PC-3 (cell line): ENCODE data around the gene IYD. TPM values are rescaled to one million over a fixed set of nuclear protein-coding genes. Genes with fewer than 3 reads are reported as not detected.

Experiments
- ATAC-seq: fragments of 200-7000 bp; cut with Tn5 transposase; 2 replicates; pipeline ENCODE4 v1.9.1; 2020; ENCODE audit warnings: mild to moderate bottlenecking, moderate library complexity
- BruUV-seq: library from RNA; stranded (reverse); fragments of 400-500 nt; replicated peaks from 2 replicates; lab custom pipeline; 2021; lab: Mats Ljungman, UMichigan
- CTCF ChIA-PET: fragments of 300-600 bp; sonication (Branson Sonifier 250); formaldehyde crosslinking; loops from one replicate; lab custom pipeline; 2022; ENCODE audit warnings: antibody characterized with exemption; lab: Charles Lee
- POLR2A ChIA-PET: fragments of 300-600 bp; sonication (Branson Sonifier 250); formaldehyde crosslinking; loops from one replicate; lab custom pipeline; 2022; ENCODE audit warnings: antibody characterized with exemption; ENCODE audit not compliant: unreplicated experiment; lab: Charles Lee
- DNase-seq: peaks from one replicate; pipeline ENCODE4 v3.0.0-alpha.2; 2015
- H2AFZ ChIP-seq: fragments of 300-600 bp; sonication (generic); 2 replicates; pipeline ENCODE4 v1.6.0; 2016; ENCODE audit warnings: antibody characterized with exemption, low read length
- H3F3A ChIP-seq: fragments of 300-600 bp; sonication (generic); one replicate; pipeline ENCODE4 v1.6.0; 2017; ENCODE audit warnings: antibody characterized with exemption, low read length, control low read depth, mild to moderate bottlenecking; ENCODE audit not compliant: unreplicated experiment
- H3K27ac ChIP-seq: fragments of 300-600 bp; sonication (generic); 2 replicates; pipeline ENCODE4 v1.5.1; 2016; ENCODE audit warnings: mild to moderate bottlenecking, low read length
- H3K27me3 ChIP-seq: fragments of 300-600 bp; sonication (generic); 2 replicates; pipeline ENCODE4 v1.6.1; 2016; ENCODE audit warnings: low read length, mixed read lengths
- H3K36me3 ChIP-seq: fragments of 300-600 bp; sonication (generic); 2 replicates; pipeline ENCODE4 v1.6.1; 2016; ENCODE audit warnings: low read depth, mixed run types, low read length, mixed read lengths
- H3K4me1 ChIP-seq: fragments of 300-600 bp; sonication (generic); 2 replicates; pipeline ENCODE4 v1.5.1; 2016; ENCODE audit warnings: low read length; ENCODE audit not compliant: insufficient read depth
- H3K4me2 ChIP-seq: fragments of 300-600 bp; sonication (generic); 2 replicates; pipeline ENCODE4 v1.6.0; 2016; ENCODE audit warnings: low read length
- H3K4me3 ChIP-seq: fragments of 300-600 bp; sonication (generic); 2 replicates; pipeline ENCODE4 v1.5.1; 2016; ENCODE audit warnings: mild to moderate bottlenecking, low read length, mixed read lengths
- H3K79me2 ChIP-seq: fragments of 300-600 bp; sonication (generic); 2 replicates; pipeline ENCODE4 v1.6.1; 2017; ENCODE audit warnings: low read length, mixed read lengths
- H3K9ac ChIP-seq: fragments of 300-600 bp; sonication (generic); 2 replicates; pipeline ENCODE4 v1.6.0; 2016; ENCODE audit warnings: mild to moderate bottlenecking, low read length
- H3K9me2 ChIP-seq: fragments of 300-600 bp; sonication (generic); replicated peaks from 2 replicates; pipeline ENCODE4 v1.6.1; 2016; ENCODE audit warnings: mixed run types, low read length, mixed read lengths
- H3K9me3 ChIP-seq: fragments of 300-600 bp; sonication (generic); 2 replicates; pipeline ENCODE4 v1.6.1; 2016; ENCODE audit warnings: low read length, mixed read lengths
- H4K20me1 ChIP-seq: fragments of 300-600 bp; sonication (generic); 2 replicates; pipeline ENCODE4 v1.6.1; 2016; ENCODE audit warnings: low read length, mixed read lengths
- CTCF ChIP-seq: fragments of 300-600 bp; sonication (generic); conservative IDR thresholded peaks from 2 replicates; pipeline ENCODE4 v1.5.1; 2017; ENCODE audit warnings: antibody characterized with exemption, low read depth, mild to moderate bottlenecking, low read length
- EZH2 ChIP-seq: fragments of 300-600 bp; sonication (generic); IDR thresholded peaks from one replicate; pipeline ENCODE4 v1.6.1; 2017; ENCODE audit warnings: antibody characterized with exemption, mild to moderate bottlenecking, low read length; ENCODE audit not compliant: unreplicated experiment
- EZH2phosphoT487 ChIP-seq: fragments of 300-600 bp; sonication (generic); IDR thresholded peaks from 2 replicates; pipeline ENCODE4 v1.6.1; 2018; ENCODE audit warnings: mild to moderate bottlenecking, antibody characterized with exemption, low read length, borderline replicate concordance
- intact Hi-C: fragments of 100-400 bp; cut with micrococcal nuclease; formaldehyde crosslinking; loops from 2 replicates; pipeline ENCODE4 v1.9.0; 2023
- total RNA-seq: library from RNA; depleted of rRNA; stranded (reverse); fragments of >200 nt; gene quantifications from 2 replicates; pipeline ENCODE4 v1.2.3, GENCODE V29; 2014

IYD gene
- total RNA-seq, 1 experiment from 2014 or later: 0.04 TPM

DNA sequence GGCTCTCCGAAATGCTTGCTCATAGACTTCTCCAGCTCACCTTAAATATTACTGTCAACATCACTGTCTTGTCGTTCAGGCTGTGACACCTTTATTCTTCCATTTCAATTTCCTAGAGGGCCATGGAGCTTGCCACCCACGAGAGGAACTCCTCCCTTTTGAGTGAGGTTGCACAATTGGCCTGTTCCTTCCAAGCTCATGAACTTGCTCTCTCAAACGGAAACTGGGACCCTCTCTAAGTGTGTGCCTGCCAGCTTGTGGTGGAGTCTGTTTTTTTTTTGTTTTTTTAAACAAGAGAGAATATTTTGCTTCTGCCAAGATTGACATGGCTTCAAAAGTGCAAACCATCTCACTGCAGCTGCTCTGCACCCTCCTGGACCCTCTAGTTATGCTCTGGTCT, 19.3 kb upstream of the IYD start:
- Histone ChIP-seq H3K27ac (no peak overlapping the region), H3F3A (no peaks in the 10 kb centered on the region), H3K9ac (no peak overlapping the region), H2AFZ (no peak overlapping the region), H3K4me3 (no peak overlapping the region), H3K4me2 (no peak overlapping the region), H3K36me3 (no peaks in the 10 kb centered on the region), H3K9me3 (no peaks in the 10 kb centered on the region), H3K4me1 (peaks cover 16% of the 10 kb centered on the region; the same call in 1 of the 2 replicates), H4K20me1 (no peaks in the 10 kb centered on the region), H3K9me2 (no peaks in the 10 kb centered on the region), H3K27me3 (no peaks in the 10 kb centered on the region), H3K79me2 (no peaks in the 10 kb centered on the region)
- ChIA-PET CTCF (no interaction called here), POLR2A (no interaction called here)
- BruUV-seq: no TSS peak
- ATAC-seq (no peak), DNase-seq (no peak)
- intact Hi-C loops: no loop called here
- TF ChIP-seq EZH2: no peak
- TF ChIP-seq CTCF: no peak
- TF ChIP-seq EZH2phosphoT487: no peak

DNA sequence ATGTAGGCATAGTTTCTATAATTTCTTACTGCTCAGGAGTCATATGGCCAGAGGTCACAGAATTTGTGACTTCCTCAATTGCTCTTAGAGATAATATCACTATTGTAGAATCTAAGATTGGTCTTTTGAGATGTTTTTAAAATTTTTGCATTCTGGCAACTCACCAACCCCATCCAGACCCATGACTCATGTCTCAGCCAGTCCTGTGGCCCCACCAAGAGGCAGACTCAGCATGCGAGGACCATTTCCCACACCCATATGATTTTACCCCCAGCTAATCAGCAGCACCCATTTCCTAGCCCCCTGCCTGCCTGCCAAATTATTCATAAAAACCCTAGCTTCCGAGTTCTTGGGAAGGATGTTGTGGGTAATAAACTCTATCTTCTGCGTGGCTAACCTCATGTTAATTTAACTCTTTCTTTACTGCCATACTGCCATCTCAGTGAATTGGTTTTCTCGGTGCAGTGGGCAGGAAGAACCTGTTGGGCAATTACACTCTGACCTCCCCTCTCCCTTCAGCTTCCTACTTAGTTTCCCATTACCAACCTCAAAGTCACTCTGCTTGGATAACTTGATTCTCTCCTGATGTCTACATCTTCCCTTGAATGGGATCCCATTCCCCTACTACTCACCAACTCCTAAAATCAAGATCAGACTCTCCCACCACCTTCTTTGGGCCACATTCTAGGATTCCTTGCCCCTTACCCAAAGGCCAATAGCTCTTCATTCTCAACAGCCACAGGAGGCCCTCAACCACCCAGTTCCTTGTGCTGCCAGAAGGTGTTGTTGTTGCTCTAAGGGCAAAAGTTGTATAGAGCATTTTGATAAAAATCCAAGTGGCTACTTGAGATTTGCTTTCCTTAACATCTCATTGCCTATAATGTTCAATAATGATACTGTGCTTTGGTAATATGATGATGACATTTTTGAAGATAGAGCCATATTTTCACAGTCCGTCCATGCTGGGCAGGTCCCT, 16.2 kb upstream of the IYD start:
- Histone ChIP-seq H2AFZ (no peak overlapping the region), H3F3A (no peaks in the 10 kb centered on the region), H3K9me2 (no peaks in the 10 kb centered on the region), H3K4me2 (no peak overlapping the region), H3K27me3 (no peaks in the 10 kb centered on the region), H3K79me2 (no peaks in the 10 kb centered on the region), H3K27ac (no peak overlapping the region), H3K36me3 (no peaks in the 10 kb centered on the region), H3K4me1 (0 out of 2 replicates have a peak, but pooled peaks cover 4% of the 10 kb centered on the region), H3K9me3 (no peaks in the 10 kb centered on the region), H3K4me3 (no peak overlapping the region), H3K9ac (no peak overlapping the region), H4K20me1 (no peaks in the 10 kb centered on the region)
- intact Hi-C loops: no loop called here
- DNase-seq: peak; percentile 14
- ATAC-seq: no peak
- no peak for TF ChIP-seq CTCF
- no peak for TF ChIP-seq EZH2
- TF ChIP-seq EZH2phosphoT487: no peak
- POLR2A ChIA-PET: no interaction called here
- CTCF ChIA-PET: no interaction called here
- BruUV-seq: no TSS peak

DNA sequence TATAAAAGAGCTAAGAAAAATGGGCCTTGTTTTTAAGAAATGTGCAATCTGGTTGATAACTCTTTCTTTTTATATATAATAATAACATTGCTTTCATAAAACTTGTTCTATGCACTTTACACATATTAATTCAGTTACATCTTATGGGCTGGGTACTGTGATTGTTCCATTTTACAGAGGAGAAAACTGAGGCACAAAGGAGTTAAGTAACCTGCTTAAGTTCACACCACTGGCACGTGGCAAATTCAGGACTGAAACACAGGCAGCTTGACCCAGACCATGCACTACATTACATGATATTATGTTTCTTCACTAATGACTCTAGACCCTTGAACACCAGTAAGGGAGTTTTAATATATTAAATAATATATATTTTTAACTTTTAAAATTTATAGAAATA, 15.4 kb upstream of the IYD start:
- no peak for ATAC-seq
- CTCF ChIA-PET: no interaction called here
- POLR2A ChIA-PET: no interaction called here

More for the DNA sequence above, 15.4 kb upstream of the IYD start:
- BruUV-seq: no TSS peak
- intact Hi-C loops: no loop called here
- H3K4me2 ChIP-seq: no peak overlapping the region
- no peaks in the 10 kb centered on the region for H4K20me1 ChIP-seq
- H3K36me3 ChIP-seq: no peaks in the 10 kb centered on the region
- no peaks in the 10 kb centered on the region for H3F3A ChIP-seq
- H3K27ac ChIP-seq: no peak overlapping the region
- H3K9me3 ChIP-seq: no peaks in the 10 kb centered on the region
- no peaks in the 10 kb centered on the region for H3K27me3 ChIP-seq
- no peak overlapping the region for H3K9ac ChIP-seq
- H3K4me1 ChIP-seq: 0 out of 2 replicates have a peak, but pooled peaks cover 4% of the 10 kb centered on the region
- TF ChIP-seq EZH2 (no peak), CTCF (no peak), EZH2phosphoT487 (no peak)
- H3K79me2 ChIP-seq: no peaks in the 10 kb centered on the region
- H3K9me2 ChIP-seq: no peaks in the 10 kb centered on the region
- no peak overlapping the region for H3K4me3 ChIP-seq
- DNase-seq: no peak
- no peak overlapping the region for H2AFZ ChIP-seq
